ENCODE measurements around the gene SCRN2. TPM values are rescaled to one million over a fixed set of nuclear protein-coding genes. Genes with fewer than 3 reads are reported as not detected.

SCRN2 gene
- total RNA-seq, 4 donors from 2014 or later, result 13.9 to 24.8 (median 17.8) TPM

DNA sequence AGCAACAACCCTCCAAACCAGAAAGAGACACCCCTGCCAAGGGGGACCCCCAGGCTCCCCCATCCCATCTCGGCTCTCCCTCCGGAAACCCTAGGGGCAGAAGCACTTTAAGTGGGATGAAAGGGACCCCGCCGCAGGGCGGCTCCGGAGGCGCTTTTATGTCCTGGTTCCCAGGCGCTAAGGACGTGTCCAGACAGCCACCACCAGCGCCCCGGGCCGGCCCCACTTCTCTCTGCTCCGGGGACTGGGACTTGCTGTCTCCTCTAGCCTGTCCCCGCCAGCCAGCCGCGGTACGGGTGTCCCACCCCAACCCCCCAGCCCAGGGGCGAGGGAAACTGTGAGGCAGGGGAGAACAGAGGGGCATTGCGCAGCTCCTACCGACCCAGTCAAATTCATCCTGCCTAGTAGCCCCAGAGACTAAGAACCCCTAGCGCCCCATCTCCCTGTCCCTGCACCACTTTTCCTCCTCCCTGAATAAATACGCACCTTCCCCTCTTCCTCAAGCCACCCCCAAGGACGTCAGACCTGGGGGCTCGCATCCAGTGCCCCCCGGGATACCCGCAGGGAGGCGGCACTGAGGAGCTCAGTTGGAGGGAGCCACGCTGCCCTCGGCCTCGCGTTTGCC, 5.8 kb upstream of the SCRN2 start:
- H3K4me3 ChIP-seq, result no peak overlapping the region
- H3K27ac ChIP-seq, result no peak overlapping the region
- WGBS, 2 donors, result 0 to 18% methylated on average over 4 to 13 of the region's 31 CpGs
- intact Hi-C loops (cut with DNase I), result no loop called here
- peaks cover 6 to 74% (median 12%) of the 10 kb centered on the region in 4 donors for H3K27me3 ChIP-seq
- no peak for TF ChIP-seq POLR2A (IDR thresholded peaks at IDR 0.05)
- no peak for TF ChIP-seq CTCF (IDR thresholded peaks at IDR 0.05)
- DNase-seq, result no peak
- peaks cover 29 to 67% (median 34%) of the 10 kb centered on the region in 3 donors for H3K4me1 ChIP-seq
- H3K36me3 ChIP-seq, result no peaks in the 10 kb centered on the region
- H3K9me3 ChIP-seq, result no peaks in the 10 kb centered on the region

DNA sequence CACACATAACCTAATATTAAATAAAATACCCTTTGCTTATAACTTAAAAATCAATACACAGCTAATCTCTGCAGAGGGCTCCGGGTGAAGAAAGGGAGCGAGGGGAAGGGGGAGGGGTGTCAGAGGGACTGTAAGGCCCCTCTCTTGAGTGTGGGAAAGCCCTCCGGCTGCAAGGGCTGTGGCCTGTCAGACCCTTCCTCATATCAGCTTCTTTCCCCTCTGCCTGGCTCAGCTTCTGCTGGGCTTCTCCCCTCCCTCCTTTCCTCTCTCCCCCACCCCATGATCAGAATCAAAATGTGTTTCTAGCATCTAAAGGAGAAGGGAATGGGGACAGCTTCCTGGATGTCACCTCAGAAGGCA, 4.6 kb upstream of the SCRN2 start:
- Histone ChIP-seq H3K4me3 (no peak overlapping the region), H3K27me3 (peaks cover 3 to 62% (median 9%) of the 10 kb centered on the region in 4 donors), H3K4me1 (peaks cover 23 to 64% (median 30%) of the 10 kb centered on the region in 3 donors), H3K36me3 (no peaks in the 10 kb centered on the region), H3K27ac (no peak overlapping the region), H3K9me3 (no peaks in the 10 kb centered on the region)
- no peak for DNase-seq
- WGBS, 2 donors, result 89 to 100% methylated on average over 1 to 3 of the region's 3 CpGs
- TF ChIP-seq POLR2A (IDR thresholded peaks at IDR 0.05), result no peak
- TF ChIP-seq CTCF (IDR thresholded peaks at IDR 0.05), result no peak
- intact Hi-C loops (cut with DNase I), result no loop called here

GRCh38 chr17:47844814-47845715, 4.0 kb upstream of the SCRN2 start:
- Histone ChIP-seq H3K4me1 (peaks cover 27 to 64% (median 29%) of the 10 kb centered on the region in 3 donors), H3K4me3 (no peak overlapping the region), H3K36me3 (no peaks in the 10 kb centered on the region), H3K9me3 (no peaks in the 10 kb centered on the region), H3K27ac (no peak overlapping the region), H3K27me3 (peaks cover 3 to 56% (median 9%) of the 10 kb centered on the region in 4 donors)
- 58 to 65% methylated on average over 3 to 4 of the region's 4 CpGs for WGBS, 2 donors
- TF ChIP-seq POLR2A (IDR thresholded peaks at IDR 0.05) (no peak), CTCF (IDR thresholded peaks at IDR 0.05) (peak in 3 of 6 experiments; percentile 9 to 38 (median 22))
- intact Hi-C loops (cut with DNase I), result no loop called here
- DNase-seq, result no peak

DNA sequence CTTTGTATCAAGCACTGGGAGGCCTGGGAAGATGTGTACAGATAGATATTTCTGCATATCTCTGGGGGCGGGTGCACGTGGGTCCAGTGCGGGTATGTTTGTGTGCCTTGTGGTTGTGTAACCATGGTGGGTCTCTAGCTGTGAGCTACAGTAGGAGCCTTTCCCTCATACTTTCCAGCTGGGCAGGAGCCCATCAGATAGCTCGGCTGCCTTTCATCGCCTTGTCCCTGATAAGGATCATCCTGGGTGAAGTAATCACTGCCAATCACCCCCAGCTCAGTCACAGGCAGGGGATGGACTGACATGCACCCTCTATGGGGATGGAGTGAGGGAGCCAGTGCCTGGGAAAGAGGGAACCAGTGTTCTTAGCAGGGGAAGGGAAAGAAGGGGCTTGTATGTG, 3.2 kb upstream of the SCRN2 start:
- DNase-seq, result no peak
- no peak overlapping the region for H3K4me3 ChIP-seq
- H3K9me3 ChIP-seq, result no peaks in the 10 kb centered on the region
- no peaks in the 10 kb centered on the region for H3K36me3 ChIP-seq
- peaks cover 3 to 49% (median 9%) of the 10 kb centered on the region in 4 donors for H3K27me3 ChIP-seq
- peaks cover 28 to 64% (median 29%) of the 10 kb centered on the region in 3 donors for H3K4me1 ChIP-seq
- no peak overlapping the region for H3K27ac ChIP-seq
- no peak for TF ChIP-seq POLR2A (IDR thresholded peaks at IDR 0.05)
- TF ChIP-seq CTCF (IDR thresholded peaks at IDR 0.05), result no peak
- WGBS, 2 donors, result 77 to 100% methylated on average over 1 to 3 of the region's 5 CpGs
- intact Hi-C loops (cut with DNase I), result no loop called here

GRCh38 chr17:47843391-47843730, 2.3 kb upstream of the SCRN2 start:
- Histone ChIP-seq H3K9me3 (no peaks in the 10 kb centered on the region), H3K36me3 (peaks cover 0 to 5% (median 0%) of the 10 kb centered on the region in 3 donors), H3K4me1 (peaks cover 28 to 67% (median 29%) of the 10 kb centered on the region in 3 donors), H3K4me3 (no peak overlapping the region), H3K27ac (no peak overlapping the region), H3K27me3 (peaks cover 3 to 40% (median 9%) of the 10 kb centered on the region in 4 donors)
- intact Hi-C loops (cut with DNase I), result no loop called here
- no CpG with 5 or more reads among the region's 6 CpGs for WGBS, 2 donors
- TF ChIP-seq CTCF (IDR thresholded peaks at IDR 0.05), result no peak
- TF ChIP-seq POLR2A (IDR thresholded peaks at IDR 0.05), result no peak
- no peak for DNase-seq
